ENCODE measurements around the gene SEC23IP. TPM values are rescaled to one million over a fixed set of nuclear protein-coding genes. Genes with fewer than 3 reads are reported as not detected.

The SEC23IP gene
- total RNA-seq: 22.0 and 42.6 TPM in 2 replicates

GRCh38 chr10:119892188-119893065 is at the start of gene SEC23IP:
TSS of gene SEC23IP (plus strand) at chr10:119892730. CDS start at chr10:119892783, 53 bp downstream.

GRCh38 chr10:119872610-119872859 is 20.0 kb upstream of the SEC23IP start, which contains the start of gene MCMBP:
TSS of gene MCMBP (minus strand) at chr10:119872843. CDS start at chr10:119872584, 259 bp downstream.

Other genes with a start within 250 kb of the SEC23IP start
- gene BAG3, start 241.3 kb upstream of the SEC23IP start, total RNA-seq: 7.9 and 10.3 TPM in 2 replicates
- 11.5 and 15.9 TPM in 2 replicates for gene INPP5F, start 166.7 kb upstream of the SEC23IP start, total RNA-seq
- gene MCMBP, start 19.9 kb upstream of the SEC23IP start, total RNA-seq: 41.8 and 73.3 TPM in 2 replicates

Data from bladder microvascular endothelial cell (primary cell).